Forelimb muscle (tissue), 1 donor: ENCODE measurements around the gene ASTN1. TPM values are rescaled to one million over a fixed set of nuclear protein-coding genes. Genes with fewer than 3 reads are reported as not detected.
"Not testable (repeated sequence)": the region's sequence is repeated elsewhere in the genome, so short reads cannot be mapped to it uniquely, and the experiment has no call there.

Experiments used
- DNase-seq: peaks from one replicate; pipeline ENCODE4 v3.0.0-alpha.2; 2013; ENCODE audit warnings: low read depth
- polyA plus RNA-seq: library from polyadenylated mRNA; unstranded; fragments of 120-200 nt; gene quantifications from one replicate; pipeline ENCODE4 v1.2.1, GENCODE V29; 2013; ENCODE audit not compliant: insufficient read length

The ASTN1 gene
- polyA plus RNA-seq, 1 donor: 6.4 TPM

DNA sequence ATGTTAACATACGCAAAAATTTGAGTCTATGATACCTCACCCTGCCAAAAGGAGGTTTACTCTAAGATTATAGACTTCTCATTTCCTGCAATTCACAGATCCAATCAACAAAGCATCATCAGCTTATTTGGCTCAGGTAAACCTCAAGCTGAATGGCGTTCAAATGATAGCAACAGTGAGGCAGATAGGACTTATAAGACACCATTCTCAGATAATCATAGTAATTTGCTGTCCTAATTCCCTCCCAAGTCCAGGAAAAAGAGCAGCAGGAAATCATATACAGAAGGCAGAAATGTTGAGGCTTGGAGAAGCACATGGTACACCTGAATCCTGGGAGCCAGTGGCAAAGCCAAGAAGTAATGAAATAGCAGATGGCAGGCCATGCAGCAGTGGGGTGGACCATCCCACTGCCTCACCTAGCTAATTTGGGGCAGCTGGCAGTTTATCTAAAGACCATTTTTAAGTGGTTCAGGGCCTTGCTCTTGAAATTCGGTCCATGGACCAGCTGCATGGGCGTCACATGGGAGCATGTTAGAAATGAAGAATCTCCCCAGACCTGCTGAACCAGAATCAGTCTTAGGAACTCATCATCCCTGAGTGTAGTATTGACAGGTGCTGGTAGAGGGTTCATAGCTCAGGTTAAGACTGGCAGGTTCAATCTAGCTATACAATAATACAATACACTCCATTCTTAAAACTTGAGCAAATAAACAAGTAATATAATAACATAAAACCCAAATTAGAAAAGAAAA, 57.7 kb downstream of the ASTN1 start:
- DNase-seq: no peak

DNA sequence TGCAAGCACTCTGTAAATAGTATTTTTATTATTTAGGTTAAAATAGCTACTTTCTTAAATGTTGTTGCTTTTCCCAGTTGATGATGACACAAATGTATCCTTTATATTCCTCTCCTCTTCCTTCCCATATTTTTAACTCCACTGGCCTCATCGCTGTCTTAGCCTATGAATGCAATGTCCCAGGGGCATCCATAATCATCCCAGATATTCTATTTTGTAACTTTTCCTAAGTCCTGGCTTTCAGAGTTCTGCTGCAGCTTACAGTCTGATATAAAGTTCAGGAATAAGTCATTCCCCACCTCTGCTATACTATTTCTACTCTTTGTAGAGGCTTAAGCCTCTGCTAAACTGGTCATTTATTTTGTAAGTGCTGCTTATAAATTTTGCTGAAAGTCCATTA, 58.3 kb downstream of the ASTN1 start:
- DNase-seq: no peak

DNA sequence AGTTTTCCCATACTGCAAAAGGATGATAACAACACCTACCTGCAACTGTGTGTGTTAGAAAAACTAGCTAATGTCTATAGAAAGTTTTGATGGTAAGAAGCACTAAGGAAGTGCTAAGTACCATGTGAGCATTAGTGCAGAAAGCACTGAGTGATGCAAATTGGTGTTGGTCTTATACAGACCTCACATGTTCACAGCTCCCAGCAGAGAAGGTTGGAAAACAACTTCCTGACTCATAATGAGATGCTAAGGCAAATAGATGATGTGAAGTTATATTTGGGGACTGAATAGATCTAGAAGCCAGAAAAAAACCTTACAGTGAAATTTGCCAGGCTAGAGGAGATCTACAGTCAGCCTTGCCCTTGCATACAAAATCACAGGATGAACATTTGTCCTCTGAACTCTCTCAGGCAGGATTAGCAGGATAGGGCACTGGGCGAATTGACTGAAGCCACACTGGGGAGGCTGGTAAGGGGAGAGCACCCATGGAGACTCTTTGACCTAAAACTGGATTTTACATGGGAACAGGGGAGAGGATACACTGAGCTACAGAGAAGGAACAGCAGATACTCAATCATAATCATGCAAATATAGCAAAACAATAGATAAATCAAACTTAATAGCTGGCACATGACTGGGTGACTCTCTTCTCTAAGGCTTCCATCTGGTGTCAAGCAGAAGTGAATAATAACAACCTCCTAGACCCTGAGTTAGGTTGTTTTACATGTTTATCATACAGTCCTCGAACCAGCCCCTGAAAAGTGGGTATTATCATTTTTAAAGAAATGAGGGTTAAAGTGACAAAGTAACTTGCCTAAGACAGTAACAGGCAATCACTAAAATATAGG, 61.3 kb downstream of the ASTN1 start:
- no peak for DNase-seq

DNA sequence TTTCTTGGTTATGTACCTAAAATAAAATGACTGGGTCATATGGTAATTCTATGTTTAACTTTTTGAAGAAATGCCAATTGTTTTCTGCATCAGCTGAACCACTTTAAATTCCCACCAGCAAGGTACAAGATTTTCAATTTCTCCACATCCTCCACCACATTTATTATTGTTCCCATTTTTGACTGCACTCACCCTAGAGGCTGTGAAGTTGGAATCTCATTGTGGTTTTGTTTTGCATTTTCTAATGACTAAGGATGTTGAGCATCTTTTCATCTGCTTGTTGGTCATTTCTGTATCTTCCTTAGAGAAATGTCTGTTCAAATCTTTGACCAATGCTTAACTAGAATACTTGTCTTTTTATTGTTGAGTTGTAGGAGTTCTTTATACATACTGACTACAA, 72.5 kb downstream of the ASTN1 start:
- no peak for DNase-seq

DNA sequence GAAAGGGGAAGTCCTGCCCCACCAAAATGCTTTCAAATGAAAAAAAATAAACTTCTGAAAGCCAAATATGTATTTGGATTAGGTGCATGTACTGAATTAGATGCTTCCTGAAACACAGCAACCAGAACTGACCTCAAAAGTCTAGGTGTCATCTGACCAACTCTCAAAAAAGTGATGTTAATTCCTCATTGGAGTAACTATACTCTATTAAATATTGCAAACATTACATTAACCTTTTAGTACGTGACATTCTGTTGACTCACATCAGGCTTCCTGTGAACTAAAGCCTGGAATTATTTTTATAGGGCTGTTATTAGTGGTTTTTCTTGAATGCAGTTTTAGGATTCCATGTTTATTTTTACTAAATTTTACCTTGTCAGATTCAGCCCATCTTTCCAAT, 73.5 kb downstream of the ASTN1 start:
- no peak for DNase-seq

DNA sequence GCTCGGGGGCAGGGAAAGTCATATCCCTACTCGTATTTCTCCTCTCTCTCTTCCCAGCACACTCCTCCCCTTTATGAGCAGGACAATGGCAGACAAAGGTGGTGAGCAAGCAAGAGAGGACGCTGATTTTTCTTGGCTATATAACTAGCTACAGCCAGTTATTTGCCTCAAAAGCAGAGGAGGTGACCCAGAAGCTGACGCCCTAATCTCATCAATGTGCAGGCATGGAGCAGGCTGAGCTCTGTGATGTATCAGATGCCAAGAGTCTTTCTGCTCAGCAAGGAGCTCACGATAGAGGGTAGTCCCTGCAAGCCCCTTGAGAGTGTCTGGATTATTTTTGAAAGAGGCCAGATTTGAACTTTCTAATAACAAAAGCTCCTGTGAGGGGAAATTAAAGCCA, 75.5 kb downstream of the ASTN1 start:
- DNase-seq: no peak

DNA sequence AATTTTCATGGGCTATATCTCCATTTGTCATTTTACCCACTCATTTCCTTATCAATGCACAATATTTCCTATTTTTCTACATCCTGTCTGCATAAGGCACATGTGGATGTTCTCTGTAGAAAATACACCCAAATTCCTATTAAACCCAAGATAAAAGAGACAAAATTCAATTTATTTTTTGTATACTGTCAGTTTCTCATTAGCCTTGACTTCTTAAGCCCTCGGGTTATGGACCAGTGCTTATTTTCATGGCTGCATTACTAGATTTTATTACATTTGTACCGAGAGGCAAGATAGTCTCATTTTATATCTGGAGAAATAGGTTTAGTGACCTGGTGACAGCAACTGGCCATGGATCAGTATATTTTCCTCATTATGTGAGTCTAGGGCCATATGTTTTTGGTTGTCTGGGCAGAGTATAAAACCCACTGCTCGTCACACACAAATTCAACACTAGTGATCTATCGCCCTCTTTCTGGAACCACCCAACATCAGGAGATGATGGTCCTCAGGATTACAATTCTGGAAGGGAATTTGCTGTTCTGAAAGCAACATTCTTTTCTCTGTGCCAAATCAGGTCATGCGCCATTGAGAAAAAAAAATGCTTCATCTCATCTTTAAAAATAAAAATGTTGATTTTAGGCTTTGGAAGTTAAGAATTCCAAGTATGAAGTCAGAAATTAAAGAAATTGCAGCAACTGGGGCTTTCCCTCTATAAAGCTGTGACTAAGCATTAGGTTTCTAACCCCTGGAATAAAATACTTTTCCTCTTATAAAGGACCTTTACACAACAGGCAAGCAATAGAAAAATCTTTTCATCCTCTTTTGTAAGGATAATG, 81.4 kb downstream of the ASTN1 start:
- peak; percentile 28 for DNase-seq

DNA sequence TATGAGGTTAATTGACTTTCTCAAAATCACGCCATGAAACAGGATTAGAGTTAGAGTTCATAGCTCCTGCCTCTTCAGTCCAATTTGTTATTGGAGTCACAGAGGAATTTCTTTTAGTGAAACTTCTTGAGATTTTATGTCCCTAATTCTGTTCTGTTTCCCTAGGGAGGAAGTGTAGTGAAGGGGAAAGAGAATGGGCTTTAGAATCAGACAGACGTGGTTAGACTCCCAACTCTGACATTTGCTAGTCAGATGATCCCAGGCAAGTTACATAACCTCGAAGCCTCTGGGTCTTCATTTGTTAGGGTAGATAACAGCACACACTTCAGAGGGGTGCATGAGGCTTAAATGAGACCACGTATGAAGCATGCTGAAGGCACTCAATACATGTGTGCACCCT, 83.9 kb downstream of the ASTN1 start:
- no peak for DNase-seq

DNA sequence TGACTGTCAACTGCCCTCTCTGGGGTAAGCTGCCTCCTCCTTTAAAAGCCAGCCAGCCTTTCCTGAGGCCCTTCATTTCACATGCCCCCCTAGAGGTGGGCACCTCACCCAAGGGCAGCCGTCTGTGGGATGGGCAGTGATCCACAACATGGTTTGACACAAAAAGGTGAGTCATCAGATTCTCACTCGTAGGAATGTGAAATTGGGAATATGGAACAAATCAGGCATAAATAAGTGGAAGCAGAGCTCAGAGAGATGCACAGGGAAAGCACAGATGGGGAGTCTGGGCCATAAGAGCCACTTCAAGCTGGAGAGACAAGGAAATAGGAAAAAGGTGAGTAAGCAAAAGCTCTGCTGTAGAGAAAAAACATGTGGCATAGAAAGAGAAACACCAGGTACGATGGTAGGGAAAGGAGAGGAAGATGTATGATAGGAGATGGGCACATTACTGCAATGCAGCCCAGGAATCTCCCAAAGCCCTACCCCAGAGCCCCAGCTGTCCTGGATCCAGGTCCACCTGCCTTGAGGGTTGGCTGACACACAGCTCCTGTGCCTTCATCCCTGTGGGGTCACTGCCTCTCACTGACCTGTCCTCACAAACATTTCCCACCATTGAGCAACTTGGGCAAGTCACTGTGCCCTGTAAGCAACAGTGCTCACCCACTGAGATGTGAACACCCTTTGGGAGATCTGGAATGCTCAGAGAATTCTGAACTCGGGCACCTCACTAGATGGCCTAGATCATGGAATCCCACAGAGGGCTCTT, 86.6 kb downstream of the ASTN1 start:
- DNase-seq: no peak

DNA sequence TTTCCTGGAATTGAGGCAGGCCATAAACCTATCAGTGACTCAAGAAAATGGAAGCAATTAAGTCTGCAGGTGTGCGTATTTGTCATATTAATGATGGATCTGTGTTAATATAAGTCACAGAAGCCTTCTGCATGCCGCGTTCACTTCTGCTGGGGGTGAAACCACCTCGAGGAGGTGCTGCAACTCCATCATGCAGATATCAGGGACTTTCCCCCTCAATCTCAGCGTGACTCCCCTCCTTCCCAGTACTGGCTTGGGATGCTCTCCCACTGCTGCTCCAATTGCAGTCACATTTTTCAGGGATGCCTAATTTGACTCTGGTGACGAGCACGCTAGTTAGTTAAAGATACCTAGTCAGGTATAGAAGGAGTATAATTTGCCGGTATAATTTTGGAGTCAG, 87.5 kb downstream of the ASTN1 start:
- no peak for DNase-seq

DNA sequence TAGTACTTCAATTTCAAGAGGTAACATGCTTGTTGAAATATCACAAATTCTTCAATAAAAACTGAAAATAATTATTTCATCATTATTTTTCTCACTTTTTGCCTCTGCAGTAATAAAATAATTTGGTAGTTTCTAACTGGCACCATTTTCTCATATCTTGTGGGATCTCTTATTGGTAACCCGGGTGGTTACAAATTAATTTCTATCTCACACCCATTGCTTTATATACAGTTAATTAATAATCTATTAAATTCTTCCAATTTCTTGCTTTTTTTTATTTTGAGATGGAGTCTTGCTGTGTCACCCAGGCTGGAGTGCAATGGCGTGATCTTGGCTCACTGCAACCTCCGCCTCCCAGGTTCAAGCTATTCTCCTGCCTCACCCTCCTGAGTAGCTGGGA, 89.7 kb downstream of the ASTN1 start:
- DNase-seq: not testable (repeated sequence)

DNA sequence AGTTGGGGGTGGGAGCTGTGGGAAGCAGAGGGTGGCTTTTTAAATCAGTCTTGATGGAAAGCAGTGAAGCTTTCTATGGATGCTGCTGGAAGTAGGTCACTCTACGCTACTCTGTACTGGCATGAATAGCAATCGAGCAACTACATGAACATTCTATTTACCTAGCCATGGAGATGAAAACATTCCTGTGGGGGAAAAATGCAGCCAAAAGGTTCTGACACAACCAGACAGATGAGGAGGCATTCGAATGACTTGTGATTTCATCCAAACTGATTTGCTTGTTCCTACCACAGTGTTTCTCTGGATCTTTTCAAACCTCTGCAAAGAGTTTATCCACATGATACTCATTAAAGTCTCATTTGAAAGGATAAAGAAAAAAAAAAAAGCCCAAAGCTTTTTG, 95.0 kb downstream of the ASTN1 start:
- DNase-seq: peak; percentile 19

DNA sequence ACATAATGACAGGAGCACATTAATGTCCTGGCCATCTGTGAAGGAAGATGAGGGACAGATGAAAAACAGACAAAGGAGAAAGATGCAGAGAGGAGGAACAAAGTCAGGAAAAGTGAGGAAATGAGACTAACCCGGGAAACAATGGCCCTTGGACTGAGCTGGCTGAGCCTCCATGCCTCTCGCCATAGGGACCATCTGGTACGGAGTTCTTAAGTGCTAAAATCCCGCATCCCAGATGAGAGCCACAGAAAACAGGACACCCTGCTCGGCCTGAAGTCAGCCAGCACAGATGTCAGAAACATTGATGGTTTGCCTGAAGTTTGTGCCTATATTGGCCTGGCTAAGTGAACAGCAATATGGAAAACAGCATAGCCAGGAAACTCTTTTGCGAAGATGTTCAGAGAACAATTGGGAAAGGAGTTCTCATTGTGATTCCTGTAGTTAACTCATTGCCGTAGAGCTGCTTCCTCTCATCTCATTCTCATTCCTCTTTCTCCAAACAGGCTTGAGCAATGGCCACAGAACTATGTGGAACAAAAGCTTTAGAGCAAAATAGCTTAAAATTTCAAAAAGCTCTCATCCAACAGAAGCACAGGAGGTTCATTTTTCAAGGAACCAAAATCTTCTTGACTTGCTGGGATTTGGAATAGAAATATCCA, 96.6 kb downstream of the ASTN1 start:
- no peak for DNase-seq

DNA sequence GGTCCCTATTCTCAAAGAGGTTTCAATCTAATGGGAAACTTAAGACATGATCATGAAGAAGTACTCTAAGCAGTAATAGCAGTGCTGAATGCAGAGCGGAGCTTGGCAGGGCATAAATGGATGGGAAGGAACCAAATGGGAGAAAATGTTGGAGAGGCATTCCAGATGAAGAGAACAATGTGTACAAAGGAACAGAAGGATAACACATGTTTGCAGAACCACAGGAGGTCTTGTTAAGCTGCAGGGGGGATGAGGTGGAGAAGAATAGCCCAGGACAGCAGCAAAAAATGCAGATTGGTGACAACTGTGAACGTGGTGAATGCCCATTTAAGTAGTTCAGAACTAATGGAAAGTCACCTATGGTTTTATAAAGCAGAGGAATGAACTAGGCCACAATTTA, 99.1 kb downstream of the ASTN1 start:
- no peak for DNase-seq

DNA sequence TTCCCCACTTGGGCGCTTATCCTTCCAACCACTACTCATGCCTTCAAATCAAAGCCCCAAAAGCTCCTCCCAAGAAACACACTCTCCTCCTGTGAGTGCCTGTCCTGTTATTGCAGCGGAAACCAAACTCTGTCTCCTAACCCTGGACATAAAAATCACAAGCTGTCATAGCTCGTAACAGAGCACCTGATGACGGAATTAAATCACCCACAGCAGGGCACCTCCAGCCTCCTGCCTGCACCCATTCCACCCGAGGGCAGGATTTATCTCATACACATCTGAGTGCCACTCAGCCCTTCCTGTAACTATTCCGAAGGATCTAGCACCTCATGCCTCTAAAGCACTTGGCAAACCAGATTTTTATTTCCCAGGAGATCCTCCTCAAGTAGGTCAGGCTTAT, 100.9 kb downstream of the ASTN1 start:
- DNase-seq: no peak

DNA sequence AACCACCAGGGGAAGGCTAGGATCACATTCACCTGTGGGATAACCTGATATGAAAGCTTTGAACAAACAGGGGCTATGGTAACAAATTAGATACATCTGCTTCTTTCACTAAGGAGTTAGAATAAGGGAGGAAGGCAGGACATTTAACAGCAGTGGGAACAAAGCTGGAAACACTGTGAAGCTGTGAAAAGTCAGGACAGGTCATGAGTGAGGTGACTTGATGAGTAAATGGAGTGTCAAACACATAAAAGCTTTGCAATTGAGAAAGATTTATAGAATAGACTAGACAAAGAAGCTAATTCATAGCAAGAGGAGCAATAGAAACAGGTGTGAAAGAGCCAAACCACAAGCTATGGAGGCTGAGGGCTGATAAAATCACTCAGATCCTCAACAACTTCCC, 110.0 kb downstream of the ASTN1 start:
- DNase-seq: no peak

DNA sequence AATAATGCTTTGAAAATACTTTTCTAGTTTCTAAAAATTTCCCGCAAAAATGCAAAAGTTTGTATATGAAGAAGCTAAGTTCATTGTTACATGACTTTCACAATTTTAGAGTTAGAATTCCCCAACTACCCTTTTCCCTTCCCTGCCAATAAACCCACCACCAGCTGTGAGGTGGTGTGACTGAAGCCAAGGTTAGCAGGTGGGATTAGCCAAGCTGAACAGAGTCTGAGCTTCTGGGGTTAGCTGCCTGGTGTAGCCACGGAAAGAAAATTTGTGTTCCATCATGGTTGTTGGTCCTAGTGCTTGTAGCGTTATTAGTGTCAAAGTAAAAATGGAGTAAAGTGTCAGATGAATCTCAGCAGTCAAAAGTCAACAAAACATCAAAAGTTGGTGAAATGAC, 110.9 kb downstream of the ASTN1 start:
- DNase-seq: no peak

DNA sequence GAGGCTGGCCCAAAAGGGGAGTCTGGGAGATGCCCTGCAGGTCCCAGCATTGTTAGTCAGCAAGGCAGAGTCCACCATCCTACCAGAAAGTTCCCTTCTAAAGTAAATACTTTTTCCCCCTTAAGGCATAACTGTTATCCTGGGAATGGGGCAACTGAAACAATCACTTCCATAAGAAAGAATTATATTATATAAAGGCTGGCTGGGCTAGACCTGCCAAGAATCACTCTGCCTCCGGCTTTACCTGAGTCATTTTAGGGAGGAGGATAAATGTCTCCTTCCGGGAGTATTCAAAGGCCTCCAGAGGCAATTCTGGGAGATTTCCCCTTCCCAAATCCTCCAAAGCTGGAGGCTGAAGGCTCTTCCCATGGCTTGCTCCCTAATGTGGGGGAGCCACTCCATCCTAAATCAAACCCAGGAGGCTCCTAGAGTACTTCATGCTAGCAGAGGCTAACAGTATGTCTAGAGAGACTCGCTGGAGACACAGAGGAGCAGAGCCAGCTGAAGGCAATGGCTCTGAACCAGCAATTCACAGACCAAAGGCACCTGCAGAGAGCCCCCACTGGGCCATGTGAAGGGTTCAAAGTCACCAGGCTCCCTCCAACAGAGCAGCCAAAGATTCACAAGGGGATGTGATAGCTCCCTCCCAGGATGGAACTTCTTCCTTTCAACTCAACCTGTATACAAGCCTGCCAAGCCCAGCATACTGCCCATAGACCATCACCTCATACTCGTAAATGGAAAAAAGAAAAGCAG, 116.0 kb downstream of the ASTN1 start:
- no peak for DNase-seq

DNA sequence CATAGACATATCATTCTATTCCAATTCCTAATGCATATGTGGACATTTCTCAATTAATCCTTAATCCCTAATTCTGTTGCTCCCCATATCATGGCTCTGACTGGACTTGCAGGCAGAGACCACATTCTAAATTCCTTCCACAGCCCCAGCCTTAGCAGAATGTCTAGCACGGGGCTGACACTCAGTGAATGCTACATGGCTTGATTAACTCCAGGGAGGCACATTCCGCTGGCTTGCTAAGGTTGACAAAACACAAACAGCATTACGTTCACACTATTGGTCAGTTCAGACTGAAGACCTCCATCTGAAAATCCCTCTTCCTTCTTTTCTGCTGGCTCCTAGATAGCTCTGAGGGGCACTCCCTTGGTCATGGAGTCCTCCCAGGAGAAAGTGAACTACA, 119.4 kb downstream of the ASTN1 start:
- no peak for DNase-seq

DNA sequence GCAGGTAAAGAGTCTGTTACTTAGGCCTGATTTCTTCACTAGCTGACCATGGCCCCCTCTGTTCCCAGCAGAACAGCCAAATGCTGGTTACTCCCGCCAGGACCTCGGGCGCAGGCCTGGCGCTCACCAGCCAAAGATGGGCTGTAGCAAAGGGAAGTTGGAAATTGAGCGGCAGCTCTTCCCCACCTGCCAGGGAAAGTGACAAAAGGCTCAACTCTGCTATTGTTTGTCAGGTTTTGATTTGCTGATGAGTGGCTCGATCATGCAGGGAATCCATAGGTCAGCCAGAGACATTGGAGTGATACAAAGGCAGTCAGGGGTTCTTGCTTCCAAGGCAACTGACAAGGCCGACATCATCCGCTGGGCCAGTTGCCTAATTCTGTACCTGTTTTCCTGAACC, 120.1 kb downstream of the ASTN1 start:
- no peak for DNase-seq
